Keratinocyte (primary cell): ENCODE measurements around the gene ACTL7B. TPM values are rescaled to one million over a fixed set of nuclear protein-coding genes. Genes with fewer than 3 reads are reported as not detected.
A peak's percentile ranks its signal among the peaks of the same experiment; 100 is the strongest.

Experiments used
- DNase-seq: peaks from one replicate; pipeline ENCODE4 v3.0.0-alpha.2; 2011; ENCODE audit warnings: low read depth, missing footprints, low spot score
- FAIRE-seq: peaks from 2 replicates; lab custom pipeline; 2011; peaks lifted over from hg19 to GRCh38; lab: Jason Lieb, UNC
- H2AFZ ChIP-seq: 2 replicates; pipeline ENCODE4 v1.6.0; 2012; ENCODE audit warnings: low read length, control low read depth, inconsistent platforms; ENCODE audit not compliant: control insufficient read depth
- H3K27ac ChIP-seq: 2 replicates; pipeline ENCODE4 v1.5.1; 2011; ENCODE audit warnings: low read length; ENCODE audit not compliant: control insufficient read depth, insufficient read depth
- H3K27me3 ChIP-seq: 3 replicates; pipeline ENCODE4 v1.6.0; 2011; ENCODE audit warnings: low read length; ENCODE audit not compliant: control insufficient read depth, insufficient read depth; ENCODE audit errors: extremely low read depth
- H3K36me3 ChIP-seq, 2 experiments: 2 replicates in 1 of 2; 3 replicates in 1 of 2; pipeline ENCODE4 v1.5.1; 2011; ENCODE audit warnings: low read length in 2 of 2, mild to moderate bottlenecking in 1 of 2; ENCODE audit not compliant: control insufficient read depth in 2 of 2, insufficient read depth in 2 of 2; ENCODE audit errors: extremely low read depth in 1 of 2
- H3K4me1 ChIP-seq: 3 replicates; pipeline ENCODE4 v1.5.1; 2011; ENCODE audit warnings: low read length; ENCODE audit not compliant: control insufficient read depth, insufficient read depth; ENCODE audit errors: extremely low read depth
- H3K4me2 ChIP-seq: 3 replicates; pipeline ENCODE4 v1.6.0; 2011; ENCODE audit warnings: low read depth, low read length; ENCODE audit not compliant: control insufficient read depth, insufficient read depth; ENCODE audit errors: extremely low read depth
- H3K4me3 ChIP-seq, 3 experiments: fragments of 200-600 bp in 1 of 3; sonication (generic) in 1 of 3; 2 replicates in 2 of 3; 3 replicates in 1 of 3; pipeline ENCODE4 v1.5.1; 2011 to 2016; ENCODE audit warnings: low read length in 3 of 3, mild to moderate bottlenecking in 3 of 3, control low read depth in 2 of 3, inconsistent platforms in 1 of 3, low read depth in 1 of 3, mixed read lengths in 1 of 3, mixed run types in 1 of 3, moderate library complexity in 1 of 3; ENCODE audit not compliant: control insufficient read depth in 2 of 3, insufficient read depth in 2 of 3; ENCODE audit errors: extremely low read depth in 1 of 3
- H3K79me2 ChIP-seq: 2 replicates; pipeline ENCODE4 v1.6.0; 2012; ENCODE audit warnings: low read length; ENCODE audit not compliant: control insufficient read depth, insufficient read depth
- H3K9ac ChIP-seq: 3 replicates; pipeline ENCODE4 v1.6.0; 2011; ENCODE audit warnings: low read length; ENCODE audit not compliant: control insufficient read depth, insufficient read depth; ENCODE audit errors: extremely low read depth
- H3K9me1 ChIP-seq: 3 replicates; pipeline ENCODE4 v1.6.0; 2011; ENCODE audit warnings: low read length; ENCODE audit not compliant: control insufficient read depth, insufficient read depth; ENCODE audit errors: extremely low read depth
- H3K9me3 ChIP-seq: 2 replicates; pipeline ENCODE4 v1.5.1; 2012; ENCODE audit warnings: low read depth, low read length; ENCODE audit not compliant: control insufficient read depth
- H4K20me1 ChIP-seq: 3 replicates; pipeline ENCODE4 v1.6.0; 2011; ENCODE audit warnings: low read length; ENCODE audit not compliant: control insufficient read depth, insufficient read depth; ENCODE audit errors: extremely low read depth
- CTCF ChIP-seq, 3 experiments: IDR thresholded peaks in 1 of 3; conservative IDR thresholded peaks in 1 of 3; optimal IDR thresholded peaks in 1 of 3; 2 replicates in 2 of 3; 3 replicates in 1 of 3; pipeline versions ENCODE3 to v1.5.1; 2011; ENCODE audit warnings: low read length in 3 of 3, mild to moderate bottlenecking in 3 of 3, moderate library complexity in 2 of 3, control low read depth in 1 of 3, inconsistent platforms in 1 of 3; ENCODE audit not compliant: insufficient read depth in 2 of 3; ENCODE audit errors: extremely low read depth in 1 of 3
- EZH2 ChIP-seq: IDR thresholded peaks from one replicate; pipeline ENCODE4 v1.6.1; 2012; ENCODE audit warnings: inconsistent platforms, mild to moderate bottlenecking, low read length, moderate library complexity
- dilution Hi-C: fragments of 300-500 bp; cut with MboI; formaldehyde crosslinking; loops from one replicate; pipeline ENCODE4 v1.7.0; 2020; ENCODE audit warnings: low sequenced_read_pairs; ENCODE audit not compliant: extremely low pct_ligation_motif_present
- polyA plus RNA-seq, 5 experiments: library from polyadenylated mRNA; depleted of rRNA in 3 of 5; stranded (reverse) in 3 of 5; stranded (forward) in 1 of 5; unstranded in 1 of 5; fragments of >200 nt; gene quantifications; 1 replicate in 1 of 5; 2 replicates in 3 of 5; 3 replicates in 1 of 5; pipeline versions ENCODE4 v1.2.1 to v1.2.3, GENCODE V29; 2011 to 2012; ENCODE audit warnings: missing spikeins in 2 of 5, low read depth in 1 of 5, low replicate concordance in 1 of 5

The ACTL7B gene
- polyA plus RNA-seq, 1 donor (not counting 4 experiments of a cell fraction or from before 2014, with no cell fraction given) = not detected

GRCh38 chr9:108830272-108830671 lies 25.5 kb downstream of the ACTL7B start:
- H2AFZ ChIP-seq = peak overlapping the region; percentile 78
- no peak overlapping the region for H3K9ac ChIP-seq
- H3K9me3 ChIP-seq = no peaks in the 10 kb centered on the region
- DNase-seq (no peak), FAIRE-seq (peak; percentile 67)
- no peak for TF ChIP-seq CTCF (optimal IDR thresholded peaks at IDR 0.05 in 1 of 3, IDR thresholded peaks at IDR 0.05 in 1 of 3, conservative IDR thresholded peaks at IDR 0.05 in 1 of 3; ENCODE audit: extremely low read depth in 1 of 3, insufficient read depth in 2 of 3, low read length in 3 of 3)
- no peak for TF ChIP-seq EZH2
- no peaks in the 10 kb centered on the region for H3K27me3 ChIP-seq
- H3K79me2 ChIP-seq = no peaks in the 10 kb centered on the region
- H3K36me3 ChIP-seq = no peaks in the 10 kb centered on the region
- H3K4me2 ChIP-seq = peak overlapping the region; percentile 73
- peaks cover 40% of the 10 kb centered on the region for H3K4me1 ChIP-seq
- H3K4me3 ChIP-seq = no peak overlapping the region
- H4K20me1 ChIP-seq = no peaks in the 10 kb centered on the region
- no peaks in the 10 kb centered on the region for H3K9me1 ChIP-seq
- H3K27ac ChIP-seq = peak overlapping the region; percentile 29
- dilution Hi-C loops = no loop called here

DNA sequence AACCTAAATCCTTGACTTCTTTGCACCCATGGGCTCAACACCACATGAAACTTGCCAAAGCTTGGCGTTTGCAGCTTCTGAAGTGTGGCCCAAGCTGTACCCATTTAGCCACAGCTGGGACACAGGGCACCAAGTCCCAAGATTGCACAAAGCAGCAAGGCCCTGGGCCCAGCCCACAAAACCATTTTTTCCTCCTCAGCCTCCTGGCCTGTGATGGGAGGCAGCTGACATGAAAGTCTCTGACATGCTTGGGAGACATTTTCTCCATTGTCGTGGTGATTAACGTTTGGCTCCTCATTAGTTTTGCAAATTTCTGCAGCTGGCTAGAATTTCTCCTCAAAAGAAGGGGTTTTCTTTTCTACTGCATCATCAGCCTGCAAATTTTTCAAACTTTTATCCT lies 32.0 kb downstream of the ACTL7B start:
- dilution Hi-C loops = no loop called here
- no peak for FAIRE-seq
- H3K27me3 ChIP-seq = no peaks in the 10 kb centered on the region
- no peaks in the 10 kb centered on the region for H3K9me1 ChIP-seq
- no peaks in the 10 kb centered on the region for H3K79me2 ChIP-seq
- no peaks in the 10 kb centered on the region for H3K36me3 ChIP-seq
- no peak overlapping the region for H3K9ac ChIP-seq
- no peak overlapping the region for H3K27ac ChIP-seq
- DNase-seq = no peak
- TF ChIP-seq CTCF (optimal IDR thresholded peaks at IDR 0.05 in 1 of 3, IDR thresholded peaks at IDR 0.05 in 1 of 3, conservative IDR thresholded peaks at IDR 0.05 in 1 of 3; ENCODE audit: extremely low read depth in 1 of 3, insufficient read depth in 2 of 3, low read length in 3 of 3) = no peak
- no peak for TF ChIP-seq EZH2
- H3K4me1 ChIP-seq = no peaks in the 10 kb centered on the region
- H3K4me3 ChIP-seq = no peak overlapping the region
- no peaks in the 10 kb centered on the region for H4K20me1 ChIP-seq
- H2AFZ ChIP-seq = no peak overlapping the region
- H3K4me2 ChIP-seq = no peak overlapping the region
- peaks cover 2% of the 10 kb centered on the region for H3K9me3 ChIP-seq
